Measurements from ENCODE around the gene MAN1C1. TPM values are rescaled to one million over a fixed set of nuclear protein-coding genes. Genes with fewer than 3 reads are reported as not detected.
A peak's percentile ranks its signal among the peaks of the same experiment; 100 is the strongest.
"Not testable (repeated sequence)": the region's sequence is repeated elsewhere in the genome, so short reads cannot be mapped to it uniquely, and the experiment has no call there.

MAN1C1 gene
- total RNA-seq, 2 donors from 2014 or later: 2.2 to 4.3 TPM

DNA sequence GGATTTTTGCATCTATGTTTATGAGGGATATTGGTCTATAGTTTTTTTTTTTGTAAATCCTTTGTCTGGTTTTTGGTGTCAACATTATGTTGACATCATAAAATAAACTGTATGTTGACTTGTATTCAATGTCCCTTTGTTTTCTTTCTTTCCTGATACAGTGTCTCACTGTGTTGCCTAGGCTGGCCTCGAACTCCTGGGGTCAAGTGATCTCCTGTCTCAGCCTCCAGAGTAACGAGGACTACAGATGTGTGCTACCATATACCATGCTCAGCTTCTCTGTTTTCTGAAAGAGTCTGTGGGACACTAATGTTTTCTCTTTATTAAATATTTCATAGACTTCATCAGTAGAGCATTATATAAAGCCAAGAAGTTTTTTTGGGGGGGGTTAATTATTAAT is 18.3 kb downstream of the MAN1C1 start:
- Histone ChIP-seq H3K9me3 (ENCODE audit: control insufficient read depth, low read length) (peaks cover 49% of the 10 kb centered on the region), H3K9ac (ENCODE audit: extremely low read depth, low read length, poor library complexity, severe bottlenecking) (no peak overlapping the region), H3K27ac (ENCODE audit: low read depth, low read length) (no peak overlapping the region), H3K27me3 (ENCODE audit: control insufficient read depth, insufficient read depth, low read length, poor library complexity, severe bottlenecking) (no peaks in the 10 kb centered on the region), H3K4me3 (ENCODE audit: low read length) (no peak overlapping the region), H3K36me3 (ENCODE audit: control insufficient read depth, insufficient read depth, low read length) (no peaks in the 10 kb centered on the region), H3K4me1 (ENCODE audit: control insufficient read depth, insufficient read depth, low read length) (no peaks in the 10 kb centered on the region)
- no peak for DNase-seq
- Mint-ChIP-seq H3K9me3 (peaks cover 63% of the 10 kb centered on the region), H3K4me3 (no peak overlapping the region), H3K36me3 (ENCODE audit: low read depth) (peaks cover 22% of the 10 kb centered on the region), H3K27me3 (ENCODE audit: insufficient read depth) (no peaks in the 10 kb centered on the region), H3K4me1 (no peaks in the 10 kb centered on the region), H3K27ac (no peak overlapping the region)
- 93 to 100% methylated on average over 2 of the region's 2 CpGs for WGBS, 2 experiments (ENCODE audit: insufficient coverage in 1 of 2, insufficient read length in 1 of 2)
- TF ChIP-seq, protein P1, sequence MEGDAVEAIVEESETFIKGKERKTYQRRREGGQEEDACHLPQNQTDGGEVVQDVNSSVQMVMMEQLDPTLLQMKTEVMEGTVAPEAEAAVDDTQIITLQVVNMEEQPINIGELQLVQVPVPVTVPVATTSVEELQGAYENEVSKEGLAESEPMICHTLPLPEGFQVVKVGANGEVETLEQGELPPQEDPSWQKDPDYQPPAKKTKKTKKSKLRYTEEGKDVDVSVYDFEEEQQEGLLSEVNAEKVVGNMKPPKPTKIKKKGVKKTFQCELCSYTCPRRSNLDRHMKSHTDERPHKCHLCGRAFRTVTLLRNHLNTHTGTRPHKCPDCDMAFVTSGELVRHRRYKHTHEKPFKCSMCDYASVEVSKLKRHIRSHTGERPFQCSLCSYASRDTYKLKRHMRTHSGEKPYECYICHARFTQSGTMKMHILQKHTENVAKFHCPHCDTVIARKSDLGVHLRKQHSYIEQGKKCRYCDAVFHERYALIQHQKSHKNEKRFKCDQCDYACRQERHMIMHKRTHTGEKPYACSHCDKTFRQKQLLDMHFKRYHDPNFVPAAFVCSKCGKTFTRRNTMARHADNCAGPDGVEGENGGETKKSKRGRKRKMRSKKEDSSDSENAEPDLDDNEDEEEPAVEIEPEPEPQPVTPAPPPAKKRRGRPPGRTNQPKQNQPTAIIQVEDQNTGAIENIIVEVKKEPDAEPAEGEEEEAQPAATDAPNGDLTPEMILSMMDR (conservative IDR thresholded peaks at IDR 0.05): no peak

GRCh38 chr1:25636141-25636540 is 19.6 kb downstream of the MAN1C1 start:
- H3K36me3 Mint-ChIP-seq (ENCODE audit: low read depth): peaks cover 22% of the 10 kb centered on the region
- 95 to 100% methylated on average over 4 to 7 of the region's 7 CpGs for WGBS, 2 experiments (ENCODE audit: insufficient coverage in 1 of 2, insufficient read length in 1 of 2)
- peaks cover 63% of the 10 kb centered on the region for H3K9me3 Mint-ChIP-seq
- not testable (repeated sequence) for H3K4me3 ChIP-seq (ENCODE audit: low read length); H3K27me3 ChIP-seq (ENCODE audit: control insufficient read depth, insufficient read depth, low read length, poor library complexity, severe bottlenecking); H3K27me3 Mint-ChIP-seq (ENCODE audit: insufficient read depth); H3K36me3 ChIP-seq (ENCODE audit: control insufficient read depth, insufficient read depth, low read length); H3K27ac Mint-ChIP-seq; H3K4me1 Mint-ChIP-seq; H3K27ac ChIP-seq (ENCODE audit: low read depth, low read length); H3K9ac ChIP-seq (ENCODE audit: extremely low read depth, low read length, poor library complexity, severe bottlenecking); H3K4me1 ChIP-seq (ENCODE audit: control insufficient read depth, insufficient read depth, low read length); H3K4me3 Mint-ChIP-seq
- peaks cover 49% of the 10 kb centered on the region for H3K9me3 ChIP-seq (ENCODE audit: control insufficient read depth, low read length)
- peak; percentile 57 for DNase-seq

- no peak overlapping the region for H3K27ac Mint-ChIP-seq
- H3K27me3 ChIP-seq (ENCODE audit: control insufficient read depth, insufficient read depth, low read length, poor library complexity, severe bottlenecking): no peaks in the 10 kb centered on the region
- H3K36me3 ChIP-seq (ENCODE audit: control insufficient read depth, insufficient read depth, low read length): no peaks in the 10 kb centered on the region
- no peak overlapping the region for H3K4me3 ChIP-seq (ENCODE audit: low read length)
- H3K9ac ChIP-seq (ENCODE audit: extremely low read depth, low read length, poor library complexity, severe bottlenecking): no peak overlapping the region
- DNase-seq: peak; percentile 47
- H3K4me3 Mint-ChIP-seq: no peak overlapping the region
- H3K27ac ChIP-seq (ENCODE audit: low read depth, low read length): no peak overlapping the region
- peaks cover 11% of the 10 kb centered on the region for H3K4me1 ChIP-seq (ENCODE audit: control insufficient read depth, insufficient read depth, low read length)
- H3K36me3 Mint-ChIP-seq (ENCODE audit: low read depth): peaks cover 15% of the 10 kb centered on the region
- peaks cover 32% of the 10 kb centered on the region for H3K9me3 ChIP-seq (ENCODE audit: control insufficient read depth, low read length)
- H3K27me3 Mint-ChIP-seq (ENCODE audit: insufficient read depth): no peaks in the 10 kb centered on the region
- H3K4me1 Mint-ChIP-seq: peaks cover 27% of the 10 kb centered on the region
- H3K9me3 Mint-ChIP-seq: peaks cover 32% of the 10 kb centered on the region
- TF ChIP-seq, protein P1 (conservative IDR thresholded peaks at IDR 0.05): no peak
- whole genome bisulfite sequencing, 2 experiments (ENCODE audit: insufficient coverage in 1 of 2, insufficient read length in 1 of 2): 78 to 81% methylated on average over 9 to 10 of the region's 10 CpGs
Measured at GRCh38 chr1:25640646-25641328, 24.2 kb downstream of the MAN1C1 start.
